HEK293 (cell line): ENCODE data around the gene ALOX5AP.

Experiments used
- GLIS1 ChIP-seq: fragments of 450-650 bp; formaldehyde crosslinking; IDR thresholded peaks from 2 replicates; pipeline ENCODE4 v1.5.1; 2016; ENCODE audit warnings: missing biosample characterization, missing genetic modification characterization
- MZF1 ChIP-seq: fragments of 450-650 bp; formaldehyde crosslinking; IDR thresholded peaks from 2 replicates; pipeline ENCODE4 v1.5.1; 2017; ENCODE audit warnings: missing biosample characterization, missing genetic modification characterization, borderline replicate concordance
- TRIM28 ChIP-seq: IDR thresholded peaks from 2 replicates; pipeline ENCODE4 v1.6.1; 2011; ENCODE audit warnings: low read length, control low read depth, borderline replicate concordance
- ZBTB7A ChIP-seq: fragments of 450-650 bp; formaldehyde crosslinking; IDR thresholded peaks from 2 replicates; pipeline ENCODE4 v1.5.1; 2016; ENCODE audit warnings: low read depth, missing biosample characterization, missing genetic modification characterization
- ZNF112 ChIP-seq: fragments of 450-650 bp; formaldehyde crosslinking; IDR thresholded peaks from 2 replicates; pipeline ENCODE4 v1.5.0; 2017; ENCODE audit warnings: missing biosample characterization, missing genetic modification characterization
- ZNF23 ChIP-seq: fragments of 450-650 bp; formaldehyde crosslinking; IDR thresholded peaks from 2 replicates; pipeline ENCODE4 v1.5.1; 2016; ENCODE audit warnings: missing biosample characterization, missing genetic modification characterization, borderline replicate concordance
- ZNF274 ChIP-seq, 2 experiments: fragments of 200-500 bp in 1 of 2; fragments of 450-650 bp in 1 of 2; sonication (Bioruptor generic) in 1 of 2; formaldehyde crosslinking in 1 of 2; IDR thresholded peaks; 2 replicates each; pipeline versions ENCODE4 v1.5.1 to v1.6.1; 2014 to 2016; ENCODE audit warnings: borderline replicate concordance in 1 of 2, inconsistent platforms in 1 of 2, low read length in 1 of 2, missing biosample characterization in 1 of 2, missing genetic modification characterization in 1 of 2
- ZNF610 ChIP-seq: fragments of 450-650 bp; formaldehyde crosslinking; IDR thresholded peaks from 2 replicates; pipeline ENCODE4 v1.5.1; 2016; ENCODE audit warnings: missing biosample characterization, missing genetic modification characterization, borderline replicate concordance
- ZNF747 ChIP-seq: fragments of 450-650 bp; formaldehyde crosslinking; IDR thresholded peaks from 2 replicates; pipeline ENCODE4 v1.5.1; 2016; ENCODE audit warnings: missing biosample characterization, missing genetic modification characterization
- TF ChIP-seq, protein P1 (sequence below): fragments of 450-650 bp; formaldehyde crosslinking; IDR thresholded peaks from 2 replicates; pipeline ENCODE4 v1.5.1; 2016; ENCODE audit warnings: missing biosample characterization, missing genetic modification characterization
- TF ChIP-seq, protein P2 (sequence below): sonication (generic); formaldehyde crosslinking; IDR thresholded peaks from 2 replicates; pipeline ENCODE4 v1.8.1; 2022; ENCODE audit warnings: mild to moderate bottlenecking, moderate library complexity, missing genetic modification reagents
- TF ChIP-seq, protein P3 (sequence below): fragments of 450-650 bp; formaldehyde crosslinking; IDR thresholded peaks from 2 replicates; pipeline ENCODE4 v1.5.1; 2016; ENCODE audit warnings: missing biosample characterization, missing genetic modification characterization

DNA sequence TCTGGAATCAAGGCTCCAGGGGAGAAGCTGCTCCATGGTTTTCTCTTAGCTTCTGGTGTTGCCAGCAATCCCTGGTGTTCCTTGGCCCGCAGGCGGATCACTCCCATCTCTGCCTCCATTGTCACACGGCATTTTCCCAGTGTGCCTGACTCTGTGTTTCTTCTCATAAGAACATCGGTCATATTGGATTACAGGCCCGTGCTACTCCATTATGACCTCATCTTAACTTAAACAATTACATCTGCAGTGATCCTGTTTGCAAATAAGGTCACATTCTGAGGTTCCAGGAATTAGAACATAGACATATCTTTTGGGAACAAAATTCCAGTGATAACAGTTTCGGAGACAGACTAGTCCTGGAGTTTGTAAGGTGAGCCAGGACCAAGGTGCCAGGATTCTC is 23.5 kb upstream of the ALOX5AP start:
- TF ChIP-seq ZNF23 (tag by site-specific recombination), result no peak
- TF ChIP-seq, protein P1, sequence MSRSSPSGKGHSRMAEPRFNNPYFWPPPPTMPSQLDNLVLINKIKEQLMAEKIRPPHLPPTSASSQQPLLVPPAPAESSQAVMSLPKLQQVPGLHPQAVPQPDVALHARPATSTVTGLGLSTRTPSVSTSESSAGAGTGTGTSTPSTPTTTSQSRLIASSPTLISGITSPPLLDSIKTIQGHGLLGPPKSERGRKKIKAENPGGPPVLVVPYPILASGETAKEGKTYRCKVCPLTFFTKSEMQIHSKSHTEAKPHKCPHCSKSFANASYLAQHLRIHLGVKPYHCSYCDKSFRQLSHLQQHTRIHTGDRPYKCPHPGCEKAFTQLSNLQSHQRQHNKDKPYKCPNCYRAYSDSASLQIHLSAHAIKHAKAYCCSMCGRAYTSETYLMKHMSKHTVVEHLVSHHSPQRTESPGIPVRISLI (tag by site-specific recombination), result no peak
- TF ChIP-seq, protein P2, sequence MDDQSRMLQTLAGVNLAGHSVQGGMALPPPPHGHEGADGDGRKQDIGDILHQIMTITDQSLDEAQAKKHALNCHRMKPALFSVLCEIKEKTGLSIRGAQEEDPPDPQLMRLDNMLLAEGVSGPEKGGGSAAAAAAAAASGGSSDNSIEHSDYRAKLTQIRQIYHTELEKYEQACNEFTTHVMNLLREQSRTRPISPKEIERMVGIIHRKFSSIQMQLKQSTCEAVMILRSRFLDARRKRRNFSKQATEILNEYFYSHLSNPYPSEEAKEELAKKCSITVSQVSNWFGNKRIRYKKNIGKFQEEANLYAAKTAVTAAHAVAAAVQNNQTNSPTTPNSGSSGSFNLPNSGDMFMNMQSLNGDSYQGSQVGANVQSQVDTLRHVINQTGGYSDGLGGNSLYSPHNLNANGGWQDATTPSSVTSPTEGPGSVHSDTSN, result no peak
- TF ChIP-seq ZNF610 (tag by site-specific recombination), result no peak
- TF ChIP-seq, protein P3, sequence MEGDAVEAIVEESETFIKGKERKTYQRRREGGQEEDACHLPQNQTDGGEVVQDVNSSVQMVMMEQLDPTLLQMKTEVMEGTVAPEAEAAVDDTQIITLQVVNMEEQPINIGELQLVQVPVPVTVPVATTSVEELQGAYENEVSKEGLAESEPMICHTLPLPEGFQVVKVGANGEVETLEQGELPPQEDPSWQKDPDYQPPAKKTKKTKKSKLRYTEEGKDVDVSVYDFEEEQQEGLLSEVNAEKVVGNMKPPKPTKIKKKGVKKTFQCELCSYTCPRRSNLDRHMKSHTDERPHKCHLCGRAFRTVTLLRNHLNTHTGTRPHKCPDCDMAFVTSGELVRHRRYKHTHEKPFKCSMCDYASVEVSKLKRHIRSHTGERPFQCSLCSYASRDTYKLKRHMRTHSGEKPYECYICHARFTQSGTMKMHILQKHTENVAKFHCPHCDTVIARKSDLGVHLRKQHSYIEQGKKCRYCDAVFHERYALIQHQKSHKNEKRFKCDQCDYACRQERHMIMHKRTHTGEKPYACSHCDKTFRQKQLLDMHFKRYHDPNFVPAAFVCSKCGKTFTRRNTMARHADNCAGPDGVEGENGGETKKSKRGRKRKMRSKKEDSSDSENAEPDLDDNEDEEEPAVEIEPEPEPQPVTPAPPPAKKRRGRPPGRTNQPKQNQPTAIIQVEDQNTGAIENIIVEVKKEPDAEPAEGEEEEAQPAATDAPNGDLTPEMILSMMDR (tag by site-specific recombination), result no peak
- TF ChIP-seq TRIM28, result no peak
- TF ChIP-seq ZNF274 (IDR thresholded peaks at IDR 0.05; ENCODE audit: low read length), result no peak
- no peak for TF ChIP-seq ZNF274 (tag by site-specific recombination; IDR thresholded peaks at IDR 0.05; ENCODE audit: borderline replicate concordance)
- no peak for TF ChIP-seq ZNF112
- TF ChIP-seq ZBTB7A, result no peak
- no peak for TF ChIP-seq ZNF747 (tag by site-specific recombination)
- no peak for TF ChIP-seq GLIS1 (tag by site-specific recombination)
- no peak for TF ChIP-seq MZF1
